HG02981 (cell line): ENCODE measurements around the gene SLC25A29.
"Not testable (repeated sequence)": the region's sequence is repeated elsewhere in the genome, so short reads cannot be mapped to it uniquely, and the experiment has no call there.

Experiments
- ATAC-seq: cut with Tn5 transposase; IDR thresholded peaks from one replicate; pipeline ENCODE4 v1.9.1; 2021; ENCODE audit warnings: mild to moderate bottlenecking, moderate library complexity; ENCODE audit not compliant: unreplicated experiment

Gene SLC25A29

GRCh38 chr14:100306101-100306997 is at the start of gene SLC25A29:
TSS of gene SLC25A29 (minus strand) at chr14:100306444. CDS start at chr14:100306232, 212 bp downstream.
- ATAC-seq: peak; percentile 89

GRCh38 chr14:100350986-100351385 is 44.7 kb upstream of the SLC25A29 start:
- ATAC-seq: no peak

GRCh38 chr14:100350276-100350926 is 44.2 kb upstream of the SLC25A29 start:
- ATAC-seq: no peak

GRCh38 chr14:100348784-100349685 is 42.8 kb upstream of the SLC25A29 start:
- ATAC-seq: no peak

- ATAC-seq: no peak
Measured at GRCh38 chr14:100348253-100348729, 42.0 kb upstream of the SLC25A29 start.

GRCh38 chr14:100346306-100347091 is 40.3 kb upstream of the SLC25A29 start:
- ATAC-seq: no peak

- ATAC-seq: no peak
Measured at GRCh38 chr14:100345711-100346110, 39.5 kb upstream of the SLC25A29 start.

GRCh38 chr14:100344657-100345056 is 38.4 kb upstream of the SLC25A29 start:
- not testable (repeated sequence) for ATAC-seq

GRCh38 chr14:100342826-100343225 is 36.6 kb upstream of the SLC25A29 start:
- ATAC-seq: not testable (repeated sequence)

GRCh38 chr14:100342195-100342594 is 36.0 kb upstream of the SLC25A29 start:
- no peak for ATAC-seq

- ATAC-seq: peak; percentile 57
Measured at GRCh38 chr14:100341301-100342031, 35.2 kb upstream of the SLC25A29 start.

- ATAC-seq: no peak
Measured at GRCh38 chr14:100340423-100340813, 34.2 kb upstream of the SLC25A29 start.

GRCh38 chr14:100339766-100340422 is 33.6 kb upstream of the SLC25A29 start:
- ATAC-seq: no peak

- ATAC-seq: no peak
Measured at GRCh38 chr14:100336618-100337530, 30.6 kb upstream of the SLC25A29 start.

GRCh38 chr14:100334904-100335303 is 28.7 kb upstream of the SLC25A29 start:
- no peak for ATAC-seq

GRCh38 chr14:100333827-100334226 is 27.6 kb upstream of the SLC25A29 start:
- ATAC-seq: no peak

GRCh38 chr14:100333311-100333710 is 27.1 kb upstream of the SLC25A29 start:
- ATAC-seq: no peak

GRCh38 chr14:100332797-100333196 is 26.6 kb upstream of the SLC25A29 start:
- ATAC-seq: no peak
